GM04503 (cell line): Measurements from ENCODE around the gene PRRC2B.
A peak's percentile ranks its signal among the peaks of the same experiment; 100 is the strongest.
"Not testable (repeated sequence)": the region's sequence is repeated elsewhere in the genome, so short reads cannot be mapped to it uniquely, and the experiment has no call there.

Experiments
- DNase-seq: peaks from one replicate; pipeline ENCODE4 v3.0.0-alpha.2; 2012; ENCODE audit warnings: low read depth

Gene PRRC2B

GRCh38 chr9:131393622-131394463 lies at the start of gene PRRC2B:
TSS of gene PRRC2B (plus strand) at chr9:131394086. CDS start at chr9:131430145, 36,059 bp downstream.
- no peak for DNase-seq

GRCh38 chr9:131344931-131345535 lies 48.9 kb upstream of the PRRC2B start:
- not testable (repeated sequence) for DNase-seq

GRCh38 chr9:131346559-131346958 lies 47.3 kb upstream of the PRRC2B start:
- no peak for DNase-seq

- no peak for DNase-seq
These were observed 46.4 kb upstream of the PRRC2B start for GRCh38 chr9:131347376-131348020.

- no peak for DNase-seq
These were observed 45.0 kb upstream of the PRRC2B start for GRCh38 chr9:131348631-131349521.

- no peak for DNase-seq
These were observed 44.4 kb upstream of the PRRC2B start for GRCh38 chr9:131349522-131349880.

GRCh38 chr9:131349881-131350563 lies 43.9 kb upstream of the PRRC2B start:
- no peak for DNase-seq

GRCh38 chr9:131356479-131356878 lies 37.4 kb upstream of the PRRC2B start:
- DNase-seq: not testable (repeated sequence)

- no peak for DNase-seq
These were observed 35.3 kb upstream of the PRRC2B start for GRCh38 chr9:131358556-131358955.

GRCh38 chr9:131361202-131361833 lies 32.6 kb upstream of the PRRC2B start:
- no peak for DNase-seq

- no peak for DNase-seq
These were observed 28.3 kb upstream of the PRRC2B start for GRCh38 chr9:131365546-131365945.

GRCh38 chr9:131366761-131367401 lies 27.0 kb upstream of the PRRC2B start:
- DNase-seq: peak; percentile 34

GRCh38 chr9:131367450-131367849 lies 26.4 kb upstream of the PRRC2B start:
- DNase-seq: no peak

GRCh38 chr9:131370638-131371037 lies 23.2 kb upstream of the PRRC2B start:
- DNase-seq: no peak

- not testable (repeated sequence) for DNase-seq
These were observed 21.3 kb upstream of the PRRC2B start for GRCh38 chr9:131372599-131372973.

- not testable (repeated sequence) for DNase-seq
These were observed 19.2 kb upstream of the PRRC2B start for GRCh38 chr9:131374638-131375037.

- DNase-seq: no peak
These were observed 14.8 kb upstream of the PRRC2B start for GRCh38 chr9:131379056-131379455.

GRCh38 chr9:131382850-131383729 lies 10.8 kb upstream of the PRRC2B start:
- no peak for DNase-seq

- no peak for DNase-seq
These were observed 8.6 kb upstream of the PRRC2B start for GRCh38 chr9:131385296-131385695.
